ENCODE data around the gene NFYC. TPM values are rescaled to one million over a fixed set of nuclear protein-coding genes. Genes with fewer than 3 reads are reported as not detected.
A peak's percentile ranks its signal among the peaks of the same experiment; 100 is the strongest.

Gene NFYC
- total and polyA plus RNA-seq, 2 experiments from 2014 or later, result 23.7 to 28.3 TPM

GRCh38 chr1:40783001-40783905 is 91.7 kb downstream of the NFYC start, which contains the start of gene KCNQ4:
KCNQ4 (plus strand) TSS chr1:40783787; CDS start chr1:40784094, 307 bp downstream.
- peak; percentile 65 for TF ChIP-seq EZH2 (IDR thresholded peaks at IDR 0.05; ENCODE audit: insufficient read depth, poor library complexity, severe bottlenecking)
- no peak for TF ChIP-seq EZH2phosphoT487 (IDR thresholded peaks at IDR 0.05; ENCODE audit: insufficient read depth, low read depth)
- no peaks in the 10 kb centered on the region for H3K79me2 ChIP-seq (ENCODE audit: insufficient read depth)
- H3K9me2 ChIP-seq (ENCODE audit: insufficient read depth), result no peaks in the 10 kb centered on the region
- no peak within 1 kb of the TSS for H3K27ac ChIP-seq
- no peaks in the 10 kb centered on the region for H3K9me3 ChIP-seq (ENCODE audit: low read depth)
- peak within 1 kb of the TSS; percentile 29; the same call in 1 of the 2 replicates for H3K4me3 ChIP-seq
- H4K20me1 ChIP-seq (ENCODE audit: insufficient read depth), result no peaks in the 10 kb centered on the region
- H3K4me2 ChIP-seq (ENCODE audit: unreplicated experiment), result peak within 1 kb of the TSS; percentile 35
- in situ Hi-C loops (cut with MboI), result no loop called here
- DNase-seq, result peak; percentile 52
- H3K27me3 ChIP-seq (replicated peaks; ENCODE audit: insufficient read depth), result peaks cover 18% of the 10 kb centered on the region
- no peak within 1 kb of the TSS for H3K9ac ChIP-seq
- H3F3A ChIP-seq (ENCODE audit: insufficient read depth), result no peaks in the 10 kb centered on the region
- 12 to 17% methylated on average over 34 to 61 of the region's 73 CpGs for WGBS, 2 experiments (ENCODE audit: low coverage in 1 of 2, low lambda C conversion rate in 2 of 2, missing lambda C conversion rate in 2 of 2)
- H3K4me1 ChIP-seq (ENCODE audit: insufficient read depth), result no peaks in the 10 kb centered on the region
- H3K36me3 ChIP-seq (ENCODE audit: low read depth), result no peaks in the 10 kb centered on the region
- H2AFZ ChIP-seq, result no peak within 1 kb of the TSS

GRCh38 chr1:40784141-40784770 is 92.8 kb downstream of the NFYC start:
- TF ChIP-seq EZH2 (IDR thresholded peaks at IDR 0.05; ENCODE audit: insufficient read depth, poor library complexity, severe bottlenecking) (peak; percentile 74), EZH2phosphoT487 (IDR thresholded peaks at IDR 0.05; ENCODE audit: insufficient read depth, low read depth) (no peak)

GRCh38 chr1:40784771-40785151 is 93.3 kb downstream of the NFYC start:
- H3F3A ChIP-seq (ENCODE audit: insufficient read depth), result no peaks in the 10 kb centered on the region
- no peaks in the 10 kb centered on the region for H3K9me3 ChIP-seq (ENCODE audit: low read depth)
- 85 to 87% methylated on average over 10 of the region's 10 CpGs for WGBS, 2 experiments (ENCODE audit: low coverage in 1 of 2, low lambda C conversion rate in 2 of 2, missing lambda C conversion rate in 2 of 2)
- H3K36me3 ChIP-seq (ENCODE audit: low read depth), result no peaks in the 10 kb centered on the region
- no peaks in the 10 kb centered on the region for H4K20me1 ChIP-seq (ENCODE audit: insufficient read depth)
- H3K4me2 ChIP-seq (ENCODE audit: unreplicated experiment), result no peak overlapping the region
- H3K4me3 ChIP-seq, result no peak overlapping the region
- in situ Hi-C loops (cut with MboI), result no loop called here
- H3K27ac ChIP-seq, result no peak overlapping the region
- no peaks in the 10 kb centered on the region for H3K79me2 ChIP-seq (ENCODE audit: insufficient read depth)
- no peaks in the 10 kb centered on the region for H3K9me2 ChIP-seq (ENCODE audit: insufficient read depth)
- H3K27me3 ChIP-seq (replicated peaks; ENCODE audit: insufficient read depth), result peaks cover 18% of the 10 kb centered on the region
- H2AFZ ChIP-seq, result no peak overlapping the region
- TF ChIP-seq EZH2 (IDR thresholded peaks at IDR 0.05; ENCODE audit: insufficient read depth, poor library complexity, severe bottlenecking) (peak; percentile 18), EZH2phosphoT487 (IDR thresholded peaks at IDR 0.05; ENCODE audit: insufficient read depth, low read depth) (no peak)
- no peaks in the 10 kb centered on the region for H3K4me1 ChIP-seq (ENCODE audit: insufficient read depth)
- H3K9ac ChIP-seq, result no peak overlapping the region
- no peak for DNase-seq

More at GRCh38 chr1:40784141-40784770, 92.8 kb downstream of the NFYC start:
- Histone ChIP-seq H3F3A (ENCODE audit: insufficient read depth) (no peaks in the 10 kb centered on the region), H3K36me3 (ENCODE audit: low read depth) (no peaks in the 10 kb centered on the region), H3K9me2 (ENCODE audit: insufficient read depth) (no peaks in the 10 kb centered on the region), H3K9me3 (ENCODE audit: low read depth) (no peaks in the 10 kb centered on the region), H2AFZ (no peak overlapping the region), H3K27me3 (replicated peaks; ENCODE audit: insufficient read depth) (peaks cover 18% of the 10 kb centered on the region), H3K4me1 (ENCODE audit: insufficient read depth) (no peaks in the 10 kb centered on the region), H3K27ac (no peak overlapping the region), H3K79me2 (ENCODE audit: insufficient read depth) (no peaks in the 10 kb centered on the region), H3K4me3 (peak overlapping the region; percentile 29; the same call in 1 of the 2 replicates), H3K9ac (no peak overlapping the region), H3K4me2 (ENCODE audit: unreplicated experiment) (no peak overlapping the region), H4K20me1 (ENCODE audit: insufficient read depth) (no peaks in the 10 kb centered on the region)
- DNase-seq, result peak; percentile 18
- in situ Hi-C loops (cut with MboI), result no loop called here
- 33 to 65% methylated on average over 17 to 49 of the region's 63 CpGs for WGBS, 2 experiments (ENCODE audit: low coverage in 1 of 2, low lambda C conversion rate in 2 of 2, missing lambda C conversion rate in 2 of 2)

- Histone ChIP-seq H3K9me3 (ENCODE audit: low read depth) (no peaks in the 10 kb centered on the region), H3K4me1 (ENCODE audit: insufficient read depth) (no peaks in the 10 kb centered on the region), H3K9me2 (ENCODE audit: insufficient read depth) (no peaks in the 10 kb centered on the region), H3K9ac (no peak overlapping the region), H3K27me3 (replicated peaks; ENCODE audit: insufficient read depth) (peaks cover 18% of the 10 kb centered on the region), H3K27ac (no peak overlapping the region), H3K79me2 (ENCODE audit: insufficient read depth) (no peaks in the 10 kb centered on the region), H4K20me1 (ENCODE audit: insufficient read depth) (no peaks in the 10 kb centered on the region), H3F3A (ENCODE audit: insufficient read depth) (no peaks in the 10 kb centered on the region), H3K36me3 (ENCODE audit: low read depth) (no peaks in the 10 kb centered on the region), H2AFZ (no peak overlapping the region), H3K4me2 (ENCODE audit: unreplicated experiment) (no peak overlapping the region), H3K4me3 (no peak overlapping the region)
- TF ChIP-seq EZH2 (IDR thresholded peaks at IDR 0.05; ENCODE audit: insufficient read depth, poor library complexity, severe bottlenecking) (no peak), EZH2phosphoT487 (IDR thresholded peaks at IDR 0.05; ENCODE audit: insufficient read depth, low read depth) (no peak)
- in situ Hi-C loops (cut with MboI), result no loop called here
- no peak for DNase-seq
- WGBS, 2 experiments (ENCODE audit: low coverage in 1 of 2, low lambda C conversion rate in 2 of 2, missing lambda C conversion rate in 2 of 2), result 89 to 94% methylated on average over 7 of the region's 7 CpGs
Measured at GRCh38 chr1:40785446-40785845, 93.9 kb downstream of the NFYC start.
